ENCODE results near the gene XYLT1.

DNA sequence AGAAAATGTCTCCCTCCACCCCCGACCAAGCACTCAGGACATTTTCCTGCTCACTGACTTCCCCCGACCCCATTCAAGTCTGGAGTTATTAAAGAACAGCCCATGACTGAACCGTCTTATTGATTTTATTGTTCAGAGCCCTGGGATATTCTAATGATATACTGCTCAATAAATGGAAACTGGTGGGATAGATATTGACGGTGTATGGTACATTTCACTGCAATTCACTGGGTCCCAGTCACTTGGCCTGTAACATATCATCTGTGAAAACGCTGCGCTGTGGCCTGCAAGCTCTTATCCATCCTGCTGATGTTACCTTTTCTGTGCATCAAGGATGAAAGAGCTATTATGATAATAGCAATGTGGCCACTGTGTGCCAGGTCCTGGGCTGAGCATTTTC is 258.2 kb downstream of the XYLT1 start:
- TF ChIP-seq EZH2 (IDR thresholded peaks at IDR 0.05) (no peak), POLR2AphosphoS5 (IDR thresholded peaks at IDR 0.05; ENCODE audit: borderline replicate concordance, low read depth, low read length) (no peak), FOXP2 (optimal IDR thresholded peaks at IDR 0.05; ENCODE audit: control extremely low read depth, extremely low read length, insufficient read depth) (no peak)

Measured in SK-N-MC (cell line).